Measurements from ENCODE around the gene PAPOLG. TPM values are rescaled to one million over a fixed set of nuclear protein-coding genes. Genes with fewer than 3 reads are reported as not detected.
A peak's percentile ranks its signal among the peaks of the same experiment; 100 is the strongest.

Gene PAPOLG
- total RNA-seq, 1 donor from 2014 or later, result 14.8 TPM

DNA sequence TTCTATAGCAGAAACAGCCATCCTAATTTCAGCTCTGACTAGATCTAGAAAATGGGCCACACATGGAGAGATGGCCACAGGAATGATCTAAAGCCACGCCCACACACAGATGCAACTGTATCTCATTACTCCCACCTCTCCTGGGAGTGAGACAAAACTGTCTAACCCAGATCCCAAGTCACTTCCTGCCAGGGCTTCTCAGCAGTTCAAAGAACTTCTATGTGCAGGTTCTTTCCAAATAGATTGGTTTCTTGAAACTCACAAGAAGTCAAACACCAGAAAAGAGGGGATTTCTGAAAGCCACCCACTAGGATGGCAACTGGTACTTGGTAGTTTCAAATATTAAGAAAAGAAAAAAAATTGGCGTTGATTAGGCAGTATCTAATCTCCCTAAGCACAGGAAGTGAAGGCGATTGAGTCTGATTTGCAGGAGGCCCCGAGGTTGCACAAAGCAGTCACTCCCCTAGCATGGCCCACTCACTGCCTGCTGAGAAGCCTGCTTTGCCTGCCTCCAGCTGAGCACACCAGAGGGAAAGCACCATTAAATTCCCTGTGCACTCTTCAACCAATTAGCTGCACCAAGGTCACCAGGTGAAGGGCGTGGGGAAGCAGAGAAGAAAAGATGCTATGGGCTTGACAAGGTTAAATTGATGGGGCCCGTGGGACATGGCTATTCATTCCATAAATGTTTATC is 51.1 kb downstream of the PAPOLG start:
- Histone ChIP-seq H3K4me2 (ENCODE audit: low read length) (peak overlapping the region; percentile 53), H3K4me1 (ENCODE audit: insufficient read depth, low read length) (peaks cover 9% of the 10 kb centered on the region), H3K79me2 (ENCODE audit: insufficient read depth, low read length) (no peaks in the 10 kb centered on the region), H3K9ac (ENCODE audit: low read length) (no peak overlapping the region), H4K20me1 (ENCODE audit: insufficient read depth, low read length) (no peaks in the 10 kb centered on the region), H3K27ac (ENCODE audit: low read depth, low read length) (peak overlapping the region; percentile 4), H3K9me3 (ENCODE audit: insufficient read depth, low read depth, low read length) (no peaks in the 10 kb centered on the region), H3K36me3 (ENCODE audit: insufficient read depth, low read length) (no peaks in the 10 kb centered on the region), H3K27me3 (ENCODE audit: insufficient read depth, low read length) (no peaks in the 10 kb centered on the region), H3K4me3 (ENCODE audit: insufficient read depth, low read depth, low read length) (no peak overlapping the region), H2AFZ (ENCODE audit: low read depth, low read length) (peak overlapping the region; percentile 29)
- Mint-ChIP-seq H3K4me1 (ENCODE audit: low read depth, unreplicated experiment) (peaks cover 12% of the 10 kb centered on the region), H3K27ac (ENCODE audit: unreplicated experiment) (peak overlapping the region; percentile 83), H3K4me3 (ENCODE audit: unreplicated experiment) (no peak overlapping the region), H3K36me3 (ENCODE audit: low read depth, unreplicated experiment) (peaks cover 4% of the 10 kb centered on the region), H3K27me3 (ENCODE audit: low read depth, unreplicated experiment) (no peaks in the 10 kb centered on the region), H3K9me3 (ENCODE audit: unreplicated experiment) (no peaks in the 10 kb centered on the region)
- TF ChIP-seq EZH2 (IDR thresholded peaks at IDR 0.05; ENCODE audit: insufficient read depth, low read length), result no peak
- TF ChIP-seq, protein P1, sequence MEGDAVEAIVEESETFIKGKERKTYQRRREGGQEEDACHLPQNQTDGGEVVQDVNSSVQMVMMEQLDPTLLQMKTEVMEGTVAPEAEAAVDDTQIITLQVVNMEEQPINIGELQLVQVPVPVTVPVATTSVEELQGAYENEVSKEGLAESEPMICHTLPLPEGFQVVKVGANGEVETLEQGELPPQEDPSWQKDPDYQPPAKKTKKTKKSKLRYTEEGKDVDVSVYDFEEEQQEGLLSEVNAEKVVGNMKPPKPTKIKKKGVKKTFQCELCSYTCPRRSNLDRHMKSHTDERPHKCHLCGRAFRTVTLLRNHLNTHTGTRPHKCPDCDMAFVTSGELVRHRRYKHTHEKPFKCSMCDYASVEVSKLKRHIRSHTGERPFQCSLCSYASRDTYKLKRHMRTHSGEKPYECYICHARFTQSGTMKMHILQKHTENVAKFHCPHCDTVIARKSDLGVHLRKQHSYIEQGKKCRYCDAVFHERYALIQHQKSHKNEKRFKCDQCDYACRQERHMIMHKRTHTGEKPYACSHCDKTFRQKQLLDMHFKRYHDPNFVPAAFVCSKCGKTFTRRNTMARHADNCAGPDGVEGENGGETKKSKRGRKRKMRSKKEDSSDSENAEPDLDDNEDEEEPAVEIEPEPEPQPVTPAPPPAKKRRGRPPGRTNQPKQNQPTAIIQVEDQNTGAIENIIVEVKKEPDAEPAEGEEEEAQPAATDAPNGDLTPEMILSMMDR (IDR thresholded peaks at IDR 0.05; ENCODE audit: insufficient read depth, low read depth, low read length), result no peak
- FAIRE-seq (no peak), DNase-seq (ENCODE audit: low read depth) (peak; percentile 71)

DNA sequence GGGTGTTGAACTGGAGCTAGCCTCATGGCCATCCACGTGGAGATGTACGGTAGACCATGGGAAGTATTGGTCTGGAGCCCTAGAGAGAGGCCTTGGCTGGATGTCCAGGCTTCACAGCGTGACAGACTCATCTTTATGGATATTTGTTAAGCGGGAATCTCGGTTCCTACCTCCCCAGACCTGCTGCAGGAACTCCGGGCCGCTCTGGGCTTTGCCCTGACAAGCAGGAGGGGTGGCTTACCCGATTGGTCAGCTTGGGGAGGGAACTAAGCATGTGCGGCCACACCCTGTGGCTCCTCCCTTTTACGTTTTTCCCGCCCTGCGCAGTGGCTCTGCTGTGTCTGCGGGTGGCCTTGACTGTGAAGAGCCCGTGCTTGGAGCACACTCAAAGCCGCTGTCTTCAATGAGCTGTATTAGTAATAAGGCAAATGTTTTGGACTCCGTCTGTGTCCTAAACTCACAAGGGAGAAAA is 52.3 kb downstream of the PAPOLG start:
- H2AFZ ChIP-seq (ENCODE audit: low read depth, low read length), result peak overlapping the region; percentile 15
- H3K9ac ChIP-seq (ENCODE audit: low read length), result no peak overlapping the region
- H3K36me3 ChIP-seq (ENCODE audit: insufficient read depth, low read length), result no peaks in the 10 kb centered on the region
- H3K9me3 ChIP-seq (ENCODE audit: insufficient read depth, low read depth, low read length), result no peaks in the 10 kb centered on the region
- Mint-ChIP-seq H3K4me1 (ENCODE audit: low read depth, unreplicated experiment) (peaks cover 12% of the 10 kb centered on the region), H3K27me3 (ENCODE audit: low read depth, unreplicated experiment) (peaks cover 4% of the 10 kb centered on the region), H3K36me3 (ENCODE audit: low read depth, unreplicated experiment) (peaks cover 4% of the 10 kb centered on the region), H3K9me3 (ENCODE audit: unreplicated experiment) (no peaks in the 10 kb centered on the region), H3K27ac (ENCODE audit: unreplicated experiment) (no peak overlapping the region), H3K4me3 (ENCODE audit: unreplicated experiment) (no peak overlapping the region)
- no peaks in the 10 kb centered on the region for H3K27me3 ChIP-seq (ENCODE audit: insufficient read depth, low read length)
- H3K27ac ChIP-seq (ENCODE audit: low read depth, low read length), result no peak overlapping the region
- no peak overlapping the region for H3K4me3 ChIP-seq (ENCODE audit: insufficient read depth, low read depth, low read length)
- no peak for FAIRE-seq
- H3K79me2 ChIP-seq (ENCODE audit: insufficient read depth, low read length), result no peaks in the 10 kb centered on the region
- peaks cover 9% of the 10 kb centered on the region for H3K4me1 ChIP-seq (ENCODE audit: insufficient read depth, low read length)
- no peak overlapping the region for H3K4me2 ChIP-seq (ENCODE audit: low read length)
- DNase-seq (ENCODE audit: low read depth), result peak; percentile 12
- no peaks in the 10 kb centered on the region for H4K20me1 ChIP-seq (ENCODE audit: insufficient read depth, low read length)
- TF ChIP-seq EZH2 (IDR thresholded peaks at IDR 0.05; ENCODE audit: insufficient read depth, low read length), result no peak
- TF ChIP-seq, protein P1 (IDR thresholded peaks at IDR 0.05; ENCODE audit: insufficient read depth, low read depth, low read length), result no peak

All from astrocyte (in vitro differentiated cells and primary cell).